GM12878 (cell line): Measurements from ENCODE around the gene TKFC. TPM values are rescaled to one million over a fixed set of nuclear protein-coding genes. Genes with fewer than 3 reads are reported as not detected.

Experiments used
- ATAC-seq: fragments of 200-7000 bp; cut with Tn5 transposase; 3 replicates; pipeline ENCODE4 v1.9.1; 2020; ENCODE audit warnings: mild to moderate bottlenecking, moderate library complexity
- BruUV-seq: library from RNA; stranded (reverse); fragments of 400-500 nt; replicated peaks from 2 replicates; lab custom pipeline; 2021; lab: Mats Ljungman, UMichigan
- CTCF ChIA-PET: fragments of 300-600 bp; sonication (Branson Sonifier 250); formaldehyde crosslinking; extraction: SDS; loops from one replicate; lab custom pipeline; 2021; ENCODE audit warnings: inconsistent platforms; lab: Yijun Ruan, JAX
- POLR2A ChIA-PET: fragments of 350-600 bp; formaldehyde crosslinking; extraction: SDS; loops from one replicate; lab custom pipeline; 2021; ENCODE audit warnings: inconsistent platforms; lab: Charles Lee
- RAD21 ChIA-PET: fragments of 300-600 bp; sonication (Branson Sonifier 250); formaldehyde crosslinking; loops from one replicate; lab custom pipeline; 2023; ENCODE audit warnings: antibody characterized with exemption; ENCODE audit not compliant: unreplicated experiment; lab: Charles Lee
- SMC1A ChIA-PET: fragments of 300-600 bp; sonication (Branson Sonifier 250); formaldehyde crosslinking; loops from one replicate; lab custom pipeline; 2023; ENCODE audit not compliant: unreplicated experiment, uncharacterized antibody; lab: Charles Lee
- DNase-seq: peaks from one replicate; pipeline ENCODE4 v3.0.0-alpha.2; 2011; ENCODE audit warnings: low read depth, low spot score
- FAIRE-seq: peaks from 3 replicates; lab custom pipeline; 2011; peaks lifted over from hg19 to GRCh38; lab: Jason Lieb, UNC
- H2AFZ ChIP-seq: 2 replicates; pipeline ENCODE4 v1.6.0; 2011; ENCODE audit warnings: low read depth, low read length, control low read depth; ENCODE audit not compliant: control insufficient read depth
- H3K27ac ChIP-seq: 2 replicates; pipeline ENCODE4 v1.5.1; 2011; ENCODE audit warnings: control low read depth; ENCODE audit not compliant: control insufficient read depth, insufficient read depth
- H3K27me3 ChIP-seq, 2 experiments: replicated peaks in 1 of 2; 2 replicates each; pipeline versions ENCODE4 v1.6.0 to v1.6.1; 2011; ENCODE audit warnings: low read length in 1 of 2; ENCODE audit not compliant: control insufficient read depth in 2 of 2, insufficient read depth in 2 of 2
- H3K36me3 ChIP-seq, 2 experiments: 2 replicates each; pipeline ENCODE4 v1.5.1; 2011; ENCODE audit warnings: low read length in 1 of 2; ENCODE audit not compliant: control insufficient read depth in 2 of 2, insufficient read depth in 2 of 2
- H3K4me1 ChIP-seq: 2 replicates; pipeline ENCODE4 v1.6.1; 2011; ENCODE audit warnings: mild to moderate bottlenecking, low read length, moderate library complexity, mixed read lengths; ENCODE audit not compliant: control insufficient read depth, insufficient read depth
- H3K4me2 ChIP-seq: 2 replicates; pipeline ENCODE4 v1.6.0; 2011; ENCODE audit warnings: control low read depth; ENCODE audit not compliant: control insufficient read depth, insufficient read depth
- H3K4me3 ChIP-seq: fragments of 200-600 bp; sonication (generic); 2 replicates; pipeline ENCODE4 v1.5.1; 2016
- H3K79me2 ChIP-seq: 2 replicates; pipeline ENCODE4 v1.6.0; 2011; ENCODE audit warnings: low read length; ENCODE audit not compliant: control insufficient read depth, insufficient read depth
- H3K9ac ChIP-seq: 2 replicates; pipeline ENCODE4 v1.8.0; 2011; ENCODE audit warnings: low read length, control low read depth, mixed read lengths; ENCODE audit not compliant: control insufficient read depth, insufficient read depth
- H3K9me3 ChIP-seq: replicated peaks from 3 replicates; pipeline ENCODE4 v1.5.1; 2011; ENCODE audit warnings: mild to moderate bottlenecking, low read length; ENCODE audit not compliant: control insufficient read depth, insufficient read depth
- H4K20me1 ChIP-seq: 2 replicates; pipeline ENCODE4 v1.6.0; 2011; ENCODE audit not compliant: control insufficient read depth, insufficient read depth
- ATF2 ChIP-seq: IDR thresholded peaks from 2 replicates; pipeline ENCODE4 v1.6.1; 2012; ENCODE audit warnings: low read length, inconsistent platforms
- CBX3 ChIP-seq: fragments of 200-600 bp; sonication (generic); IDR thresholded peaks from 2 replicates; pipeline ENCODE4 v1.6.1; 2016; ENCODE audit warnings: low read depth, borderline replicate concordance
- CEBPZ ChIP-seq: fragments of 150-350 bp; IDR thresholded peaks from 2 replicates; pipeline ENCODE4 v1.6.1; 2016; ENCODE audit warnings: low read depth, low read length
- LARP7 ChIP-seq: fragments of 450-650 bp; IDR thresholded peaks from 2 replicates; pipeline ENCODE4 v1.6.1; 2017; ENCODE audit warnings: mild to moderate bottlenecking
- RAD21 ChIP-seq: IDR thresholded peaks from 2 replicates; pipeline ENCODE4 v1.6.1; 2011; ENCODE audit warnings: mild to moderate bottlenecking, low read depth, low read length, moderate library complexity; ENCODE audit not compliant: insufficient read depth
- SIX5 ChIP-seq: IDR thresholded peaks from 2 replicates; pipeline ENCODE4 v1.6.1; 2011; ENCODE audit warnings: mild to moderate bottlenecking, low read depth, low read length, moderate library complexity; ENCODE audit not compliant: severe bottlenecking
- ZNF24 ChIP-seq: fragments of 450-650 bp; IDR thresholded peaks from 2 replicates; pipeline ENCODE4 v1.6.1; 2017; ENCODE audit warnings: antibody characterized with exemption, mild to moderate bottlenecking
- WGBS: methylation state at CpG from one replicate; pipeline ENCODE4 v1.1.6; 2016; ENCODE audit warnings: low lambda C conversion rate; ENCODE audit not compliant: insufficient replicate concordance, insufficient coverage; ENCODE audit errors: missing lambda C conversion rate; 5-methylcytosine and 5-hydroxymethylcytosine counted together
- in situ Hi-C: fragments of 300-500 bp; cut with MboI; formaldehyde crosslinking; loops from 9 replicates; pipeline ENCODE4 v1.14.3; 2018; ENCODE audit warnings: mixed read lengths
- intact Hi-C: fragments of 100-400 bp; cut with micrococcal nuclease; formaldehyde crosslinking; loops from one replicate; pipeline ENCODE4 v1.14.2; 2022; ENCODE audit not compliant: unreplicated experiment
- polyA plus RNA-seq, 11 experiments: library from polyadenylated mRNA; depleted of rRNA in 4 of 11; unstranded in 6 of 11; stranded (reverse) in 5 of 11; fragments of >200 nt; fragmentation: Nextera tagmentation in 4 of 11; fragmentation: Illumina TruSeq in 1 of 11; extraction: Ambion mirVana in 4 of 11; extraction: Trizol in 1 of 11; gene quantifications; 1 replicate in 1 of 11; 2 replicates in 10 of 11; pipeline versions ENCODE4 v1.2.1 to v1.2.3, GENCODE V29; 2011 to 2016; ENCODE audit warnings: inconsistent platforms in 2 of 11, missing spikeins in 2 of 11, low read depth in 1 of 11
- total RNA-seq, 4 experiments: library from RNA; depleted of rRNA in 3 of 4; stranded (reverse); fragments of >200 nt in 3 of 4; fragmentation: Illumina TruSeq in 1 of 4; extraction: Trizol in 1 of 4; gene quantifications; 2 replicates each; pipeline versions ENCODE4 v1.2.1 to v1.2.3, GENCODE V29; 2013 to 2021

TKFC gene
- total and polyA plus RNA-seq, 10 of the 15 experiments (the other 5 are each of a cell fraction or from before 2014, with no cell fraction given), result 2.4 to 113 (median 59.0) TPM

DNA sequence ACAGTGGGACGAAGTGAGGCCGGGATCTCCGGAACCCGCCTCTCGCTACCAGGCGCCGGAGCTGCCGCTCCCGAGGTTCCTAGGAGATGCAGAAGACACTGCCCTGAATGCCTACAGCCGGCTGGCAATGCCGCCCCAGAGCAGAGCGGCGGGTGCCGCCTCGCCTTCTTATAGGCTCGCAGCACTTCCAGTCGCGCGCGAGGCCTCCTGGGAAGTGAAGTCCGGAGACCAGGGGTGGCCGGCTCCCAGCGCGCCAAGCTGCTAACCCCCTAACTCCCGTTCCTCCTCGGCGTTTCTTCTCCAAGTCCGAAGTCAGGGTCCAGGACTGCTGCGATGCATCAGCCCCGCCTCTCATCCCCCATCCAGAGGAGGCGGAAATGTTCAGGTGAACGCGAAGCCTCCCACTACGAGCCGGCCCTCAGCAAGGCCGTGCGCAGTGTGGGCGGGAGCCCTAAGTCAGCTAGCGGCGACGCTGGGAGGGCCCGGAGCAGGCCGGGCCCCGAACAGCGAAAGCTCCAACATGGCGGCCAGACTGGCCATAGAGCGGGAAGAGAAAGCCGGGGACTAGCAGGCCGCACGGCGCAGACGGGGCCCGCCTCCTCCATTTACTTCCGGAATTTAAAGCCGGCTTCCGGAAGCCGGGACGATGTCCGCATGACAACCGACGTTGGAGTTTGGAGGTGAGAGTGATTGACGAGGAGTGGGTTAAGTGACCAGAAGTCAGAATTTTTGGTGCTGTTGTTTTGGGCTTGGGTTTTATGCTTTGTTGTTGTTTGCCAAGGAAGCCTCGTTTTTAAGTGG, 28.9 kb downstream of the TKFC start, which contains the start of the genes CYB561A3 and TMEM138 (continued):
- TF ChIP-seq ATF2 (no peak), SIX5 (peak; percentile 59), ZNF24 (no peak; the same call in 1 of the 2 replicates), CEBPZ (no peak), RAD21 (no peak)

DNA sequence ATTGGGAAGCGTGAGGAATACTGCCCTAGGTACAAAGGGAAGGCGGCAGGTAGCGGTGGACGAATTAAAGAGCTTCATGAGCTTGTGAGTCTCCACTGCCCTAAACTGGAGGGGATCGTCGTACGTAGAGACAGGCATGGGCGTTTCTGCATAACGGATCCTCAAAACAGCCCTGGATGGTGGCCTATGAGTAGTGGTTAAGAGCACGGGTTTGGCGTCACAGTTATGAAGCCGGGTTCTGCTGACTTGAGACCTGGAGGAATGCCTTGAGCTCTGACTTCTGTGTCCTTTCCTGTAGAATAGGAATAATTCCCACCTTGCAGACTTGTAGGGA, 29.5 kb downstream of the TKFC start:
- ChIA-PET CTCF (interaction anchor here (1.2 to 23.9 kb wide), 4 partner anchors 9 to 24 kb away, joined by 3 to 387 read pairs (median 156); no protein-coding TSS in a partner anchor), RAD21 (interaction anchor here (5.5 to 13.0 kb wide), 3 partner anchors 6 to 27 kb away, joined by 43 to 172 read pairs (median 72); partner anchors contain the start of genes DDB1 and TKFC), SMC1A (interaction anchor here (0.6 to 12.8 kb wide), 7 partner anchors 8 to 422 kb away, joined by 3 to 243 read pairs (median 8); partner anchors contain the start of genes DDB1, TKFC, TMEM216 and VWCE), POLR2A (interaction anchor here (1.2 to 8.7 kb wide), 7 partner anchors 6 to 321 kb away, joined by 3 to 111 read pairs (median 21); partner anchors contain the start of genes DDB1, TKFC and TMEM216)
- H3K9ac ChIP-seq, result peak overlapping the region; percentile 91
- H3K79me2 ChIP-seq, result peaks cover 51% of the 10 kb centered on the region
- no peaks in the 10 kb centered on the region for H3K9me3 ChIP-seq
- H3K36me3 ChIP-seq, result peaks cover 8 to 14% of the 10 kb centered on the region in 2 experiments
- in situ Hi-C loops (no loop called here), intact Hi-C loops (loop anchor here (1.0 kb wide), 1 partner anchor 29 kb away; the partner anchor contains the start of genes DDB1 and TKFC)
- FAIRE-seq, result peak; percentile 7
- no peaks in the 10 kb centered on the region for H4K20me1 ChIP-seq
- TF ChIP-seq LARP7 (0 out of 2 replicates have a peak, but pooled peaks have one; percentile 13), CBX3 (no peak)
- H3K4me1 ChIP-seq, result peaks cover 23% of the 10 kb centered on the region
- H3K27me3 ChIP-seq, result no peaks in the 10 kb centered on the region
- 1% methylated on average over 12 of the region's 12 CpGs for WGBS
- TSS peak; percentile 85 for BruUV-seq
- peak overlapping the region; percentile 99 for H2AFZ ChIP-seq
- H3K4me2 ChIP-seq, result peak overlapping the region; percentile 89
- peak; percentile 6 for ATAC-seq
- H3K27ac ChIP-seq, result peak overlapping the region; percentile 98
- DNase-seq, result no peak
- H3K4me3 ChIP-seq, result peak overlapping the region; percentile 99
